CD4-positive, alpha-beta T cell (primary cell): ENCODE measurements around the gene FAM163B. TPM values are rescaled to one million over a fixed set of nuclear protein-coding genes. Genes with fewer than 3 reads are reported as not detected.

Source experiments
- ATAC-seq: fragments of 200-7000 bp; cut with Tn5 transposase; one replicate; pipeline ENCODE4 v1.10.0; 2022; ENCODE audit warnings: mild to moderate bottlenecking; ENCODE audit not compliant: poor library complexity
- CTCF ChIA-PET: fragments of 350-600 bp; sonication (Branson Sonifier 250); formaldehyde crosslinking; loops from one replicate; lab custom pipeline; 2021; ENCODE audit warnings: antibody characterized with exemption, inconsistent platforms; lab: Charles Lee
- POLR2A ChIA-PET: fragments of 350-600 bp; sonication (Branson Sonifier 250); formaldehyde crosslinking; loops from one replicate; lab custom pipeline; 2021; ENCODE audit warnings: antibody characterized with exemption, inconsistent platforms; lab: Charles Lee
- DNase-seq, 14 experiments: peaks; one replicate each; pipeline ENCODE4 v3.0.0-alpha.2; 2013 to 2020; ENCODE audit warnings: mixed read lengths in 2 of 14
- H3K27ac ChIP-seq, 2 donors: one replicate each; pipeline versions ENCODE4 v1.5.1 to v1.7.0; 2013; ENCODE audit warnings: low read length in 2 of 2, low read depth in 1 of 2, mild to moderate bottlenecking in 1 of 2
- H3K27me3 ChIP-seq, 2 experiments: 1 replicate in 1 of 2; 2 replicates in 1 of 2; pipeline versions ENCODE4 v1.6.1 to v1.7.0; 2013; ENCODE audit warnings: low read length in 2 of 2, control low read depth in 1 of 2, mild to moderate bottlenecking in 1 of 2, moderate library complexity in 1 of 2; ENCODE audit not compliant: insufficient read depth in 2 of 2, control insufficient read depth in 1 of 2
- H3K36me3 ChIP-seq: one replicate; pipeline ENCODE4 v1.6.1; 2013; ENCODE audit warnings: low read length, control low read depth; ENCODE audit not compliant: insufficient read depth
- H3K4me1 ChIP-seq: one replicate; pipeline ENCODE4 v1.6.1; 2013; ENCODE audit warnings: low read length, control low read depth; ENCODE audit not compliant: insufficient read depth
- H3K4me3 ChIP-seq: one replicate; pipeline ENCODE4 v1.5.1; 2013; ENCODE audit warnings: mild to moderate bottlenecking, low read length, moderate library complexity
- H3K9me3 ChIP-seq, 2 experiments: 1 replicate in 1 of 2; 2 replicates in 1 of 2; pipeline versions ENCODE4 v1.6.1 to v1.7.0; 2013; ENCODE audit warnings: low read length in 2 of 2, mild to moderate bottlenecking in 2 of 2, control low read depth in 1 of 2, moderate library complexity in 1 of 2; ENCODE audit not compliant: control insufficient read depth in 1 of 2, insufficient read depth in 1 of 2
- H3K27ac Mint-ChIP-seq: one replicate; pipeline ENCODE4 v1.8.0; 2020; ENCODE audit warnings: mixed read lengths
- H3K27me3 Mint-ChIP-seq: one replicate; pipeline ENCODE4 v1.8.0; 2021; ENCODE audit warnings: mixed read lengths
- H3K36me3 Mint-ChIP-seq: one replicate; pipeline ENCODE4 v1.8.0; 2021; ENCODE audit warnings: low read depth, mixed read lengths
- H3K4me1 Mint-ChIP-seq: one replicate; pipeline ENCODE4 v1.8.0; 2021; ENCODE audit warnings: low read depth, mixed read lengths
- H3K4me3 Mint-ChIP-seq: one replicate; pipeline ENCODE4 v1.8.0; 2020; ENCODE audit warnings: mild to moderate bottlenecking, mixed read lengths
- H3K9me3 Mint-ChIP-seq: one replicate; pipeline ENCODE4 v1.8.0; 2020; ENCODE audit warnings: mixed read lengths
- CTCF ChIP-seq: fragments of 200-600 bp; IDR thresholded peaks from one replicate; pipeline ENCODE4 v1.8.0; 2022; ENCODE audit warnings: antibody characterized with exemption, mild to moderate bottlenecking
- intact Hi-C, 2 experiments: fragments of 100-400 bp; cut with DNase I in 1 of 2; cut with micrococcal nuclease in 1 of 2; formaldehyde crosslinking; loops; one replicate each; pipeline versions ENCODE4 v1.15.1 to v1.9.0; 2023 to 2025; cut with DNase I, micrococcal nuclease
- total RNA-seq, 174 experiments: library from RNA in 2 of 174; stranded (reverse) in 2 of 174; gene quantifications; one replicate each; pipeline ENCODE4 v1.2.3 and lab custom pipeline; 2021 to 2026

The FAM163B gene
- total RNA-seq, 2 experiments from 2014 or later, result not detected

DNA sequence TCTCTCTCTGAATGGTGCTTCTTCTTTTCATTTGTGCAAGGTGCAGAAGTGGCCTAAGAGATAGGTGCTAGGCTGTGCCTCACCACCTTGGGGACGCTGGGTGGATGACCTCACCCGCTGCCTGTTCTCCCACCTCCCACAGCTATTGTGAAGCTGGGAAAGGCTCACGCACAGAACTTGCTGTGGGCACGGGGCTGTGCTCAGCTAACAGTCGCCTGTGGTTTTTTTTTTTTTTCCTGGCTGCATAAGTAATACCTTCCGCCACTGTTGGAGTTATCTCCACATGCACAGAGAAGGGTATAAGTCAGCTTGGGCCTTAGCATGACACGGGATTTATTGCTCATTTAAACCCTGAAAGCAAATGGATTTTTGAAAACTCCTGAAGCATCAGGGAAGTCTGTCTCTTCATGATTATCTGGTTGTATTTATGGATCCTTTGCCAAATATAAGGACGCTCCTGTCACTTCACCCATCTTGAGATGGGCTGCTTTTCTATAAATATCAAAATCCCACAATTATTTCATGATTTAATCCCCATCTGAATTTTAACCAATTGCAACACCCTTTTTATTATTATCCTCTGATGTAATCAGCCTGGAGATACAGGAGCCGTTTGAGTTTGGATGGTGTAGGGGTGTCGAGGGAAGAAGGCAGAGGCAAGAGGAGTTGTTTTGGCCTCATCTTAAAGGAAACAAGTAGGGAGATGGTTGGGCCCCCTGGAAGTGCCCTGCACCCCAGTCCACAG lies 36.0 kb upstream of the FAM163B start:
- Histone ChIP-seq H3K27ac (no peak overlapping the region), H3K4me3 (no peak overlapping the region), H3K27me3 (peaks cover 0 to 2% of the 10 kb centered on the region in 2 experiments), H3K36me3 (no peaks in the 10 kb centered on the region), H3K9me3 (peaks cover 0 to 6% of the 10 kb centered on the region in 2 experiments), H3K4me1 (no peaks in the 10 kb centered on the region)
- DNase-seq, result no peak
- no peak for ATAC-seq
- POLR2A ChIA-PET, result no interaction called here
- H3K27ac Mint-ChIP-seq, result no peak overlapping the region
- H3K4me3 Mint-ChIP-seq, result no peak overlapping the region
- no peak for TF ChIP-seq CTCF
- H3K36me3 Mint-ChIP-seq, result no peaks in the 10 kb centered on the region
- H3K4me1 Mint-ChIP-seq, result peaks cover 6% of the 10 kb centered on the region
- peaks cover 6% of the 10 kb centered on the region for H3K27me3 Mint-ChIP-seq
- no peaks in the 10 kb centered on the region for H3K9me3 Mint-ChIP-seq
- intact Hi-C loops, result no loop called here
- CTCF ChIA-PET, result interaction anchor here (0.6 kb wide), 1 partner anchor 634 kb away, joined by 3 read pairs; no protein-coding TSS in a partner anchor

DNA sequence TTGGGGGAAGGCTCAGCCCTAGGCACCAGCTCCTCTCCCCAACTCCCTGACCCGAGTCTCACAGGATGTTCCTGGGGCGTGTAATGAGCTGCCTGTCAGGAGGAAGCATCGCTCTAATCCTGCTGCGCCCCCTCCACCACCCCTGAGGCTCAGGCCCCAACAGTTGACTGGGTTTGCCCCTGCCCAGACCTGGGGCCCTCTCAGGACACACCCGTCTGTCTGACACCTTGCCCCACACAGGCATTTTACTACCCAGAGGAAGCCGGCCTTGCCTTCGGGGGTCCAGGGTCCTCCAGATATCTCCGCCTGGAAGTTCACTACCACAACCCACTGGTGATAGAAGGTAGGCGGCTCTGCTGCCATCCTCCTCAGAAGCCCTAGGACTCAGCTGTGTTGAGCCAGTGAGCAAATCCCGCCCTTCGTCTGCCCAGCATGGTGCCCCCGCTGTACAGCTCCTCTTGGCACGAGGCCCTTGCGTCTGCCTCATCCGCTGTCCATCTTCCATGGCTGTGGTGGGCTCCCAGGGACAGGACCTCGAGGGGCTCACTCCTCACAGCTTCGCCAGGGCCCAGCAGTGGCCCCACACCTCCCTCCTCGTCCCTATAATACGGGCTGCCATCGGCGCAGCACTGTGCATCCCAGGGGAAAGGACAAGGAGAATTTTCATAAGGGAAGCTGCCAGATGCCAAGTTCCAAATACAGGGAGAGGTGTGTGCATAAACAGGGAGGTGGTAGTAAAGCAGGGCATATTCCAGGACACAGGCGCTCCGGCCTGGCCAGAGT lies 35.0 kb upstream of the FAM163B start:
- TF ChIP-seq CTCF, result no peak
- H3K4me1 Mint-ChIP-seq, result peaks cover 6% of the 10 kb centered on the region
- intact Hi-C loops, result no loop called here
- Histone ChIP-seq H3K27me3 (peaks cover 0 to 2% of the 10 kb centered on the region in 2 experiments), H3K36me3 (no peaks in the 10 kb centered on the region), H3K4me1 (no peaks in the 10 kb centered on the region), H3K9me3 (peaks cover 0 to 6% of the 10 kb centered on the region in 2 experiments), H3K27ac (no peak overlapping the region), H3K4me3 (no peak overlapping the region)
- H3K9me3 Mint-ChIP-seq, result no peaks in the 10 kb centered on the region
- no peak overlapping the region for H3K27ac Mint-ChIP-seq
- ChIA-PET POLR2A (no interaction called here), CTCF (no interaction called here)
- H3K27me3 Mint-ChIP-seq, result no peaks in the 10 kb centered on the region
- H3K4me3 Mint-ChIP-seq, result no peak overlapping the region
- no peaks in the 10 kb centered on the region for H3K36me3 Mint-ChIP-seq
- no peak for ATAC-seq
- no peak for DNase-seq

- TF ChIP-seq CTCF, result no peak
- Mint-ChIP-seq H3K27me3 (no peaks in the 10 kb centered on the region), H3K4me1 (peaks cover 6% of the 10 kb centered on the region), H3K4me3 (no peak overlapping the region), H3K27ac (no peak overlapping the region), H3K36me3 (no peaks in the 10 kb centered on the region), H3K9me3 (no peaks in the 10 kb centered on the region)
- CTCF ChIA-PET, result no interaction called here
- Histone ChIP-seq H3K4me3 (no peak overlapping the region), H3K9me3 (peaks cover 0 to 4% of the 10 kb centered on the region in 2 experiments), H3K27ac (no peak overlapping the region), H3K4me1 (no peaks in the 10 kb centered on the region), H3K27me3 (peaks cover 0 to 2% of the 10 kb centered on the region in 2 experiments), H3K36me3 (no peaks in the 10 kb centered on the region)
- DNase-seq (no peak), ATAC-seq (no peak)
- intact Hi-C loops, result no loop called here
- POLR2A ChIA-PET, result no interaction called here
Observed at GRCh38 chr9:133643362-133643755, 34.2 kb upstream of the FAM163B start.
